HL-60/S4 treated with retinoic acid at 250 ng/mL for 4 days and 3 days (cell line): ENCODE measurements around the gene ITIH5.

Source experiments
- in situ Hi-C: fragments of 300-500 bp; cut with MboI; formaldehyde crosslinking; loops from 2 replicates; pipeline ENCODE4 v1.7.0; 2022; ENCODE audit warnings: low sequenced_read_pairs

The ITIH5 gene

GRCh38 chr10:7634142-7634894, 32.4 kb downstream of the ITIH5 start:
- in situ Hi-C loops = no loop called here

GRCh38 chr10:7626283-7626682, 40.5 kb downstream of the ITIH5 start:
- in situ Hi-C loops = no loop called here

- in situ Hi-C loops = no loop called here
These were observed 40.9 kb downstream of the ITIH5 start for GRCh38 chr10:7625836-7626235.

- in situ Hi-C loops = no loop called here
These were observed 41.8 kb downstream of the ITIH5 start for GRCh38 chr10:7625009-7625408.

GRCh38 chr10:7622969-7623368, 43.8 kb downstream of the ITIH5 start:
- in situ Hi-C loops = no loop called here

- in situ Hi-C loops = no loop called here
These were observed 48.3 kb downstream of the ITIH5 start for GRCh38 chr10:7618461-7618860.

- in situ Hi-C loops = no loop called here
These were observed 54.9 kb downstream of the ITIH5 start for GRCh38 chr10:7611909-7612308.

- in situ Hi-C loops = no loop called here
These were observed 55.9 kb downstream of the ITIH5 start for GRCh38 chr10:7610651-7611389.

- in situ Hi-C loops = no loop called here
These were observed 56.7 kb downstream of the ITIH5 start for GRCh38 chr10:7610026-7610425.

GRCh38 chr10:7609556-7609955, 57.2 kb downstream of the ITIH5 start:
- in situ Hi-C loops = no loop called here

GRCh38 chr10:7608001-7608400, 58.8 kb downstream of the ITIH5 start:
- in situ Hi-C loops = no loop called here

GRCh38 chr10:7606951-7607404, 59.8 kb downstream of the ITIH5 start:
- in situ Hi-C loops = no loop called here

- in situ Hi-C loops = no loop called here
These were observed 61.0 kb downstream of the ITIH5 start for GRCh38 chr10:7605565-7606295.

GRCh38 chr10:7601023-7601656, 65.6 kb downstream of the ITIH5 start:
- in situ Hi-C loops = no loop called here

- in situ Hi-C loops = no loop called here
These were observed 68.0 kb downstream of the ITIH5 start for GRCh38 chr10:7598771-7599170.

GRCh38 chr10:7596356-7596755, 70.4 kb downstream of the ITIH5 start:
- in situ Hi-C loops = no loop called here

- in situ Hi-C loops = no loop called here
These were observed 72.9 kb downstream of the ITIH5 start for GRCh38 chr10:7593905-7594304.

GRCh38 chr10:7593063-7593462, 73.7 kb downstream of the ITIH5 start:
- in situ Hi-C loops = no loop called here

- in situ Hi-C loops = no loop called here
These were observed 74.1 kb downstream of the ITIH5 start for GRCh38 chr10:7592627-7593026.

GRCh38 chr10:7590271-7590670, 76.5 kb downstream of the ITIH5 start:
- in situ Hi-C loops = no loop called here

- in situ Hi-C loops = no loop called here
These were observed 77.0 kb downstream of the ITIH5 start for GRCh38 chr10:7589748-7590147.
